ENCODE results near the gene NUMB.
"Not testable (repeated sequence)": the region's sequence is repeated elsewhere in the genome, so short reads cannot be mapped to it uniquely, and the experiment has no call there.

Gene NUMB

DNA sequence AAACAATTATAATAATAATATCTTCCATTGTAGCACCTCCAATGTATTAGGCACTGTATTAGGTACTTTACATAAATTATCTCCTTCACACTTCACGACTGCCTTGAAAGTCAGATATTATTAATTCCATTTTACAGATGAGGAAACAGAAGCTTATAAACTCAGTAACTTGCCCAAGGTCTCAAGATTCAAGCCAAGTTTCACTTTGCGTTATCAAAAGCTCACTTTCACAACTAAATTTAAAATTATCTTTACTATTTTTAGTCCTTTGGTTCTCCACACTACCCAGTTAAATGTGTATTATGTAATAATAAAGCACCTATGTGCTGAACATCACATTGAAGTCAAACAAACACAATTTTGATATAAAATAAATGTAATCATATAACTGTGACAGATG, 55.8 kb downstream of the NUMB start:
- Histone ChIP-seq H3K4me3 (ENCODE audit: low read depth in 1 of 2, low read length in 2 of 2) (no peak overlapping the region), H3K9me3 (ENCODE audit: low read length) (no peaks in the 10 kb centered on the region), H3K4me1 (ENCODE audit: insufficient read depth, low read length) (peaks cover 14% of the 10 kb centered on the region), H3K27ac (ENCODE audit: low read depth, low read length) (no peak overlapping the region), H3K9ac (ENCODE audit: low read length) (no peak overlapping the region), H3K27me3 (ENCODE audit: control insufficient read depth in 1 of 2, insufficient read depth in 2 of 2, low read length in 2 of 2) (no peaks in the 10 kb centered on the region), H3K36me3 (ENCODE audit: insufficient read depth, low read length) (peaks cover 3% of the 10 kb centered on the region)

DNA sequence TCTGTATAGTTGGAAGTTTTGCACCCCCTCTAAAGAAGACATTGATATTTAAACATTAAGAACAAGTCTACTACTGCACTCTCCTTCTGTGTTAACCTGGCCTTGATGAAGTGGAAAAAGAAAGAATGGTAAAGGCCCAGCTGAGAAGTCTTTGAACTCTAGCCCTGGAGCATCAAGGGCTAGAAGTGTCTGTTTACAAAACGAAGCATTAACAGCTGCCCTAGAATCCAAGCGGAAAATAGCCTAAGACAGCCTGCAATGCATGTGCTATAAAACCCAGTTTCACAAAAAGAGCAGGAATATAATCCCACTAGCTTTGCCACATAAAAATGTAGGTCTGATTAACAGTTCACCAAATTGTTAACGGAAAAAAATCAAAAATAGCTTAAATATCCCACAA, 60.5 kb downstream of the NUMB start:
- H3K9ac ChIP-seq (ENCODE audit: low read length) = no peak overlapping the region
- H3K4me1 ChIP-seq (ENCODE audit: insufficient read depth, low read length) = peaks cover 14% of the 10 kb centered on the region
- H3K27me3 ChIP-seq (ENCODE audit: control insufficient read depth in 1 of 2, insufficient read depth in 2 of 2, low read length in 2 of 2) = no peaks in the 10 kb centered on the region
- no peak overlapping the region for H3K27ac ChIP-seq (ENCODE audit: low read depth, low read length)
- no peak overlapping the region for H3K4me3 ChIP-seq (ENCODE audit: low read depth in 1 of 2, low read length in 2 of 2)
- no peaks in the 10 kb centered on the region for H3K36me3 ChIP-seq (ENCODE audit: insufficient read depth, low read length)
- H3K9me3 ChIP-seq (ENCODE audit: low read length) = no peaks in the 10 kb centered on the region

DNA sequence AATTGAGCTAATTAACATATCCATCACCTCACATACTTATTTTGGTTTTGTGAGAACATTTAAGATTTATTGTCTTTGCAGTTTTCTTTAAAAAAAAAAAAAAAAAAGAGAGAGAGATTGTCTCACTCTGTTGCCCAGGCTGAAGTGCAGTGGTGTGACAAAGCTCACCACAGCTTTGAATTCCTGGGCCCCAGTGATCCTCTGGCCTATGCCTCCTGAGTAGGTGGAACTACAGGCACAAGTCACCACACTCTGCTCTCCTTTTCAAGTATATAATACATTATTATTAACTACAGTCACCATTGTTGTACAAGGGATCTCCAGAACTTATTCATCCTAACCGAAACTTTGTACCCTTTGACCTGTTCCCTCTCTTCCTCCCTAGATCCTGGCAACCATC, 64.0 kb downstream of the NUMB start:
- Histone ChIP-seq H3K36me3 (ENCODE audit: insufficient read depth, low read length) (no peaks in the 10 kb centered on the region), H3K27me3 (ENCODE audit: control insufficient read depth in 1 of 2, insufficient read depth in 2 of 2, low read length in 2 of 2) (no peaks in the 10 kb centered on the region), H3K9me3 (ENCODE audit: low read length) (no peaks in the 10 kb centered on the region), H3K9ac (ENCODE audit: low read length) (no peak overlapping the region), H3K4me3 (ENCODE audit: low read depth in 1 of 2, low read length in 2 of 2) (no peak overlapping the region), H3K27ac (ENCODE audit: low read depth, low read length) (no peak overlapping the region), H3K4me1 (ENCODE audit: insufficient read depth, low read length) (peaks cover 14% of the 10 kb centered on the region)

DNA sequence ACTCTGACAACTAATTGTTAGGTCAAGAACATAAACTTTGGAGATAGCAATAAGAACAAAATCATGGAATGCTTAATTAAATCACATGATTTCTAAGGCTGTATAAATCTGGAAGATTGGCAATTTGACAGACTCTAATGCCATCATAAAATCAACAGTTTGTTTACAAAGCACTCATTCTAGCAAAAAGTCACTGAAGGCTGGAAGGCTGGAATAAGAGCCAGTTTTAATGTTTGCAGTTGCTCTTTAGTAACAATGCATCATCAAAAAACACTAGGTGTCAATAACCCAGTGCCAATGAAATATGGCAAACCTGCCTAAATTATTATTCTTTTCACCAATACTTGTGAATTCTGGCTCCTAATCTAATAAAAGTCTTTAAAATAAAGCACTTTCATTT, 65.0 kb downstream of the NUMB start:
- no peak overlapping the region for H3K4me3 ChIP-seq (ENCODE audit: low read depth in 1 of 2, low read length in 2 of 2)
- no peak overlapping the region for H3K9ac ChIP-seq (ENCODE audit: low read length)
- H3K27ac ChIP-seq (ENCODE audit: low read depth, low read length) = no peak overlapping the region
- no peaks in the 10 kb centered on the region for H3K36me3 ChIP-seq (ENCODE audit: insufficient read depth, low read length)
- H3K27me3 ChIP-seq (ENCODE audit: control insufficient read depth in 1 of 2, insufficient read depth in 2 of 2, low read length in 2 of 2) = no peaks in the 10 kb centered on the region
- H3K9me3 ChIP-seq (ENCODE audit: low read length) = no peaks in the 10 kb centered on the region
- peaks cover 14% of the 10 kb centered on the region for H3K4me1 ChIP-seq (ENCODE audit: insufficient read depth, low read length)

DNA sequence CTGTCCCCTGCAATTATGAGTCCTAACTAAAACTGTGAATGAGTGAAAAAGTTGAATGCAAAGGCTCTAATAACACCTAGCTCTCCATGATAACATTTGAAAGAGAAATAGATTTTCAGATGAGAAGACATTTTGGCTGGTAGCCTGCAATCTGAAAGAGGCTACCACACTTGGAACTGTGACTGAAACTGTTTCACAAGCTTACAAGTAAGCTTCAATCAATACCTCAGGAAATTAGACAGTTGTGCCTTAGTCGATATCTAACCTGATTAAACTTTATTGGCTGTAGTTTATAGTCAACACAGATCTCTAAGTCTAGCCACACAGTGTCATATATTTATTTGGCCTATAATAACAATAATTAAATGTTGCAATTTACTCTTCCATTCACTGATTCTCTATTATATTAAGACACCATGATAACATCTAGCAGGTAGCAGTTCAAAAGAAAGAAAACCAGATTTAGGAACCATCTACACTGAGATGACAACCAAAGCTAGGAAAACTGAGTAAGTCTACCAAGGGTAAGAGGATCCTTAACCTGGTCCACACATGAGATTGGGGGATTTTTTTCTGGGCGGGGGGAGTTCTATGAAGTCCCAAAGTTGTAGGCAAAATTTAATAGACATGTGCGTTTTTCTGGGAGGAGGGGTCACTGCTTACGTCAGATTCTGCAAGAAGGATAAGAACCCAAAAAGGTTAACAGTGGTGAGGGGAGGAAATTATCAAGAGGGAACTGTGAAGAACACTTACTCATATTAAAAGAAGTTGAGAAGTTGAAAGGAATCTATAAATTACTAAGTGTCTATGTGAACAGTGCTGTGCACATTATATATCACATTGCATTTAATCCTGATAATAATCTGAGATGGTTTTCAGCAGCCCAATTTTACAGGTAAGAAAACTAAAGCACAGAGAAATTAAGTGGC, 65.8 kb downstream of the NUMB start:
- Histone ChIP-seq H3K36me3 (ENCODE audit: insufficient read depth, low read length) (no peaks in the 10 kb centered on the region), H3K4me3 (ENCODE audit: low read depth in 1 of 2, low read length in 2 of 2) (no peak overlapping the region), H3K27me3 (ENCODE audit: control insufficient read depth in 1 of 2, insufficient read depth in 2 of 2, low read length in 2 of 2) (no peaks in the 10 kb centered on the region), H3K4me1 (ENCODE audit: insufficient read depth, low read length) (peaks cover 7% of the 10 kb centered on the region), H3K27ac (ENCODE audit: low read depth, low read length) (no peak overlapping the region), H3K9ac (ENCODE audit: low read length) (no peak overlapping the region), H3K9me3 (ENCODE audit: low read length) (no peaks in the 10 kb centered on the region)

DNA sequence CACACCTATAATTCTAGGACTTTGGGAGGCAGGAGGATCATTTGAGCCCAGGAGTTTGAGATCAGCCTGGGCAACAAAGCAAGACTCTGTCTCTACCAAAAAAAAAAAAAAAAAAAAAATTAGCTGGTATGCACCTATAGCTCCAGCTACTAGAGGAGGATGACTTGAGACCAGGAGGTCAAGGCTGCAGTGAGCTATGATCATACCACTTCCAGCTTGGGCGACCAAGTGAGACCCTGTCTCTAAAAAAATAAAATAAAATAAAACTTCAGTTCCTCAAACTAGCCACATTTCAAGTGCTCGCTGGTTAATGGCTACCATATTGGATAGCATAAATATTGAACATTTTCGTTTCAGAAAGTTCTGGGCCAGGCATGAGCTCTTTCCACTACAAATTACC, 70.5 kb downstream of the NUMB start:
- H3K4me1 ChIP-seq (ENCODE audit: insufficient read depth, low read length); H3K36me3 ChIP-seq (ENCODE audit: insufficient read depth, low read length); H3K9ac ChIP-seq (ENCODE audit: low read length); H3K9me3 ChIP-seq (ENCODE audit: low read length); H3K27ac ChIP-seq (ENCODE audit: low read depth, low read length); H3K4me3 ChIP-seq (ENCODE audit: low read depth in 1 of 2, low read length in 2 of 2); H3K27me3 ChIP-seq (ENCODE audit: control insufficient read depth in 1 of 2, insufficient read depth in 2 of 2, low read length in 2 of 2): not testable (repeated sequence)

DNA sequence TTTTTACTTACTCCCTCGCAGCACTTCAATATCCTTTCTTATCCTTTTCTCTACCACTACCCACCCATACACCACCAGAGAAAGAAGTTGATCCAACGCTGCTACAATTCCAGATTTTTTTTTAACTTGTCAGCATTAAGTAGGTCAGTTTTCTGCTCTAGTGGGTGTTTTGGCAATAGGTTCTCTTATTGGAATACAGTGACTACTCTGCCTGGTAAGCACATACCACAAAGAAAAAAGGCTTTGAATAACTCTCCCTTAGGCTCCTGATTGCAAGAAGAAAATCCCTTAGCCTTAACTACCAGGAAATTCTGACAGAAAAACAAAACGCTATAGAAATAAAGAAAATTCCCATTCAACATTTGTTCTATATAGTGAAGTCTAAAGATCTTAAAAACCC, 72.0 kb downstream of the NUMB start:
- no peaks in the 10 kb centered on the region for H3K4me1 ChIP-seq (ENCODE audit: insufficient read depth, low read length)
- H3K9ac ChIP-seq (ENCODE audit: low read length) = no peak overlapping the region
- H3K36me3 ChIP-seq (ENCODE audit: insufficient read depth, low read length) = no peaks in the 10 kb centered on the region
- H3K4me3 ChIP-seq (ENCODE audit: low read depth in 1 of 2, low read length in 2 of 2) = no peak overlapping the region
- no peak overlapping the region for H3K27ac ChIP-seq (ENCODE audit: low read depth, low read length)
- no peaks in the 10 kb centered on the region for H3K9me3 ChIP-seq (ENCODE audit: low read length)
- no peaks in the 10 kb centered on the region for H3K27me3 ChIP-seq (ENCODE audit: control insufficient read depth in 1 of 2, insufficient read depth in 2 of 2, low read length in 2 of 2)

DNA sequence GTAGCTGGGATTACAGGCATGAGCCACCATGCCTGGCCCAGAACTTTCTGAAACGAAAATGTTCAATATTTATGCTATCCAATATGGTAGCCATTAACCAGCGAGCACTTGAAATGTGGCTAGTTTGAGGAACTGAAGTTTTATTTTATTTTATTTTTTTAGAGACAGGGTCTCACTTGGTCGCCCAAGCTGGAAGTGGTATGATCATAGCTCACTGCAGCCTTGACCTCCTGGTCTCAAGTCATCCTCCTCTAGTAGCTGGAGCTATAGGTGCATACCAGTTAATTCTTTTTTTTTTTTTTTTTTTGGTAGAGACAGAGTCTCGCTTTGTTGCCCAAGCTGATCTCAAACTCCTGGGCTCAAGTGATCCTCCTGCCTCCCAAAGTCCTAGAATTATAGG, 73.3 kb downstream of the NUMB start:
- not testable (repeated sequence) for H3K27ac ChIP-seq (ENCODE audit: low read depth, low read length); H3K9ac ChIP-seq (ENCODE audit: low read length); H3K36me3 ChIP-seq (ENCODE audit: insufficient read depth, low read length); H3K4me1 ChIP-seq (ENCODE audit: insufficient read depth, low read length); H3K27me3 ChIP-seq (ENCODE audit: control insufficient read depth in 1 of 2, insufficient read depth in 2 of 2, low read length in 2 of 2); H3K9me3 ChIP-seq (ENCODE audit: low read length); H3K4me3 ChIP-seq (ENCODE audit: low read depth in 1 of 2, low read length in 2 of 2)

DNA sequence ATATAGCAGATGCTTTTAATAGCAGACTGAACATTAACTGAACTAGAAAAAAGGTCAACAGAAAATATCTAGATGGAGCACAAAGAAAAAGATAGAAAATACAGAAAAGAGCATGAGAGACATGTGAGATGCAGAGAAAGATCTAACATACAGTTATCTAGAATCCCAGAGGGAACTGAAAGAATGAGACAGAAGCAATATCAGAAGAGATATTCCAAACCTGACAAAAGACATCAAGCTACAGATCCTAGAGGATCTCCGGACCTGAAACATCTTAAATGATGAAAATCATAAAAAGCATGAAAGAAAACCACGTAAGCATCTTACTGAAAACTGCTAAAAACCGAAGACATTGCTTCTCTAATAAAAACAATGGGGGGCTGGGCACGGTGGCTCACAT, 75.0 kb downstream of the NUMB start:
- Histone ChIP-seq H3K27ac (ENCODE audit: low read depth, low read length) (no peak overlapping the region), H3K9ac (ENCODE audit: low read length) (no peak overlapping the region), H3K4me1 (ENCODE audit: insufficient read depth, low read length) (no peaks in the 10 kb centered on the region), H3K36me3 (ENCODE audit: insufficient read depth, low read length) (no peaks in the 10 kb centered on the region), H3K9me3 (ENCODE audit: low read length) (no peaks in the 10 kb centered on the region), H3K27me3 (ENCODE audit: control insufficient read depth in 1 of 2, insufficient read depth in 2 of 2, low read length in 2 of 2) (no peaks in the 10 kb centered on the region), H3K4me3 (ENCODE audit: low read depth in 1 of 2, low read length in 2 of 2) (no peak overlapping the region)

DNA sequence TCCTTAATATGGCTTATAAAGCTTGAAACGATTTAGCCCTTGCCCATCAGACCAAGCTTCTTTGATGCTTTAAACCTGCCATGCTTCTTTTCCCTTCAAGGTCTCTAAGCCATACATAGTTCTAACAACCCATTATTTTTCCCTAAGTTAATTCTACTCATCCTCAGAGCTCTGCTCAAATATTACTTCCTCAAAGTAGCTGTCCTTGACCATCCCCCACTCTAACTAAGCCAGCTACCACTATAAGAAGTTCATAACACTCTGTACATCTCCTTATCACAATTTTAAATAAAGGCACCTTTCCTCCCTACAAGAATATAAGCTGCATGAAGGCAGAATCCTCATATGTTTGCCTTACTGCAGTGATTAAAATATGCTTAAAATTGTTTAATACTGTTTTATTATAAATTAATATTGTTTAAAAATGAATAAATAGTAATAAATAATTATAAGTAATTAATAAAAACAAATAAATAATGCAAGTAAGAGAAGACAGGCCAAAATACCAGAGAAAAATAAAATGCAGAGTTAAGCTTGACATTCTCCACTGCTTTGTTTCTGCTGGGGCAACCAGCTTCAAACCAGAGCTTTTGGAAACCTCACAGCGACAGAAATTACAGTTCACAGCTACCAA, 76.8 kb downstream of the NUMB start:
- no peaks in the 10 kb centered on the region for H3K4me1 ChIP-seq (ENCODE audit: insufficient read depth, low read length)
- no peaks in the 10 kb centered on the region for H3K9me3 ChIP-seq (ENCODE audit: low read length)
- no peak overlapping the region for H3K9ac ChIP-seq (ENCODE audit: low read length)
- H3K27ac ChIP-seq (ENCODE audit: low read depth, low read length) = no peak overlapping the region
- no peaks in the 10 kb centered on the region for H3K27me3 ChIP-seq (ENCODE audit: control insufficient read depth in 1 of 2, insufficient read depth in 2 of 2, low read length in 2 of 2)
- no peaks in the 10 kb centered on the region for H3K36me3 ChIP-seq (ENCODE audit: insufficient read depth, low read length)
- no peak overlapping the region for H3K4me3 ChIP-seq (ENCODE audit: low read depth in 1 of 2, low read length in 2 of 2)

DNA sequence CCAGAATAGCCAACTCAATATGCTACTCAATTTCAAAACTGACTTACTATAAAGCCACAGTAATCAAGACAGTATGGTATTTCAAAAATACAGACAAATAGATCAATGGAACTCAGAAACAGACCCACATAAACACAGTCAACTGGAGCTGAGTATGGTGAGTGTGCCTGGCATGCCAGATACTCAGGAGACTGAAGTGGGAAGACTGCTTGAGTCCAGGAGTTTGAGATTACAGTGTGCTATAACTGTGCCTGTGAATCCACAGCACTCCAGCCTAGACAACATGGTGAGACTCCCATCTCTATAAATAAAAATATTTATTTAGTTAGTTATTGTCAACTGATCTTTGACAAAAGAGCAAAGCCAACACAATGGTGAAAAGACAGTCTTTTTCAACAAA, 81.8 kb downstream of the NUMB start:
- Histone ChIP-seq H3K4me1 (ENCODE audit: insufficient read depth, low read length) (peaks cover 5% of the 10 kb centered on the region), H3K9me3 (ENCODE audit: low read length) (no peaks in the 10 kb centered on the region), H3K36me3 (ENCODE audit: insufficient read depth, low read length) (no peaks in the 10 kb centered on the region), H3K4me3 (ENCODE audit: low read depth in 1 of 2, low read length in 2 of 2) (no peak overlapping the region), H3K27ac (ENCODE audit: low read depth, low read length) (no peak overlapping the region), H3K9ac (ENCODE audit: low read length) (no peak overlapping the region), H3K27me3 (ENCODE audit: control insufficient read depth in 1 of 2, insufficient read depth in 2 of 2, low read length in 2 of 2) (no peaks in the 10 kb centered on the region)

DNA sequence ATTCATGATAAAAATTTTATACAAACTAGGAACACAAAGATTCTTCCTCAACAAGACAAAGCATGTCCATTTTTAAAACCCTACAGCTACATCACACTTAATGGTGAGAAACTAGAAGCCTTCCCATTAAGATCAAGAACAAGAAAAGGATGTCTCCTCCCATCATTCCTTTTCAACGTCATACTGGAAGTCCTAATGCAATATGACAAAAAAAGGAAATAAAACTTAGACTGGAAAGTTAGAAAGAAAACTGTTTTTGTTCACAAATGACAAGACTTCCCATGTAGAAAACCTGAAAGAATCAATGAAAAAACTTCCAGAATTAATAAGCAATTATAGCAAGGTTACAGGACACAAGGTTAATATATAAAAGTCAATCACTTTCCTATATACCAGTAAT, 82.5 kb downstream of the NUMB start:
- Histone ChIP-seq H3K9ac (ENCODE audit: low read length) (no peak overlapping the region), H3K4me3 (ENCODE audit: low read depth in 1 of 2, low read length in 2 of 2) (no peak overlapping the region), H3K4me1 (ENCODE audit: insufficient read depth, low read length) (peaks cover 5% of the 10 kb centered on the region), H3K36me3 (ENCODE audit: insufficient read depth, low read length) (no peaks in the 10 kb centered on the region), H3K27ac (ENCODE audit: low read depth, low read length) (no peak overlapping the region), H3K27me3 (ENCODE audit: control insufficient read depth in 1 of 2, insufficient read depth in 2 of 2, low read length in 2 of 2) (no peaks in the 10 kb centered on the region), H3K9me3 (ENCODE audit: low read length) (no peaks in the 10 kb centered on the region)
